ENCODE measurements around the gene MAP4K5. TPM values are rescaled to one million over a fixed set of nuclear protein-coding genes. Genes with fewer than 3 reads are reported as not detected.

The MAP4K5 gene
- total and polyA plus RNA-seq, 2 of the 4 experiments (the other 2 are of a cell fraction): 33.1 to 46.1 TPM

GRCh38 chr14:50469982-50470381 is 62.4 kb downstream of the MAP4K5 start:
- H3K4me1 ChIP-seq (ENCODE audit: control insufficient read depth, insufficient read depth, low read length): no peaks in the 10 kb centered on the region
- no peak overlapping the region for H2AK5ac ChIP-seq (ENCODE audit: low read depth, low read length)
- ATAC-seq (ENCODE audit: low read depth) (no peak), DNase-seq (no peak)
- H3K79me1 ChIP-seq (ENCODE audit: low read depth in 1 of 2, low read length in 2 of 2): peaks cover 12 to 27% of the 10 kb centered on the region in 2 experiments
- H3K4me3 ChIP-seq (ENCODE audit: insufficient read depth, low read depth, low read length): no peak overlapping the region
- no CpG with 5 or more reads among the region's 1 CpG for WGBS, 2 experiments (ENCODE audit: extremely low coverage in 2 of 2, insufficient read length in 1 of 2)
- no peaks in the 10 kb centered on the region for H3K9me1 ChIP-seq (ENCODE audit: insufficient read depth, low read length)
- no peak overlapping the region for H2BK15ac ChIP-seq (ENCODE audit: low read depth, low read length)
- H2AFZ ChIP-seq (replicated peaks; ENCODE audit: low read length, poor library complexity): no peak overlapping the region
- H3K14ac ChIP-seq (replicated peaks; ENCODE audit: low read depth, low read length): no peak overlapping the region
- dilution Hi-C loops (cut with HindIII; ENCODE audit: low sequenced_read_pairs, unreplicated experiment) (no loop called here), in situ Hi-C loops (cut with MboI; ENCODE audit: low sequenced_read_pairs) (no loop called here), intact Hi-C loops (cut with micrococcal nuclease) (no loop called here)
- no peak overlapping the region for H3K4ac ChIP-seq (ENCODE audit: low read depth, low read length)
- no peak overlapping the region for H4K91ac ChIP-seq (ENCODE audit: insufficient read depth, low read depth, low read length)
- CTCF ChIA-PET: no interaction called here
- H2BK20ac ChIP-seq (ENCODE audit: low read depth, low read length): no peak overlapping the region
- H4K5ac ChIP-seq (ENCODE audit: low read depth, low read length): no peak overlapping the region
- H4K8ac ChIP-seq (ENCODE audit: low read depth in 2 of 2, low read length in 2 of 2): no peak overlapping the region
- H3K9me3 ChIP-seq (ENCODE audit: control insufficient read depth, insufficient read depth, low read length): peaks cover 27% of the 10 kb centered on the region
- H3K27ac ChIP-seq (ENCODE audit: insufficient read depth, low read length): no peak overlapping the region
- no peak overlapping the region for H2BK120ac ChIP-seq (ENCODE audit: low read depth, low read length)
- H3K36me3 ChIP-seq (ENCODE audit: control insufficient read depth, insufficient read depth, low read length): peaks cover 60% of the 10 kb centered on the region
- no peak overlapping the region for H3K9ac ChIP-seq (ENCODE audit: low read depth, low read length)
- H3K27me3 ChIP-seq (ENCODE audit: control insufficient read depth, insufficient read depth, low read length): no peaks in the 10 kb centered on the region
- no peak overlapping the region for H3K4me2 ChIP-seq (ENCODE audit: low read depth, low read length)
- no peak overlapping the region for H3K18ac ChIP-seq (ENCODE audit: low read depth, low read length)
- no peak overlapping the region for H3K23ac ChIP-seq (ENCODE audit: low read depth, low read length)
- H2BK5ac ChIP-seq (ENCODE audit: low read depth, low read length, poor library complexity, severe bottlenecking): no peak overlapping the region
- H3K56ac ChIP-seq (ENCODE audit: extremely low read depth, insufficient read depth, low read length): no peak overlapping the region
- POLR2A ChIA-PET (ENCODE audit: unreplicated experiment): no interaction called here
- no TSS peak for BruUV-seq (replicated peaks)
- H2AK9ac ChIP-seq (replicated peaks; ENCODE audit: low read depth, low read length, poor library complexity): no peak overlapping the region
- TF ChIP-seq MAZ (IDR thresholded peaks at IDR 0.05; ENCODE audit: borderline replicate concordance, low read depth, low read length) (no peak), NFE2L2 (IDR thresholded peaks at IDR 0.05; ENCODE audit: low read depth, low read length) (no peak), RFX5 (IDR thresholded peaks at IDR 0.05; ENCODE audit: low read depth, low read length) (no peak), RAD21 (IDR thresholded peaks at IDR 0.05; ENCODE audit: low read length) (no peak), BHLHE40 (IDR thresholded peaks at IDR 0.05; ENCODE audit: low read depth, low read length) (no peak), MXI1 (IDR thresholded peaks at IDR 0.05; ENCODE audit: borderline replicate concordance, low read depth, low read length) (no peak), RCOR1 (IDR thresholded peaks at IDR 0.05; ENCODE audit: insufficient replicate concordance, low read length) (no peak), POLR2A (IDR thresholded peaks at IDR 0.05; ENCODE audit: low read depth, low read length) (no peak), SMC3 (IDR thresholded peaks at IDR 0.05; ENCODE audit: low read depth, low read length) (no peak), USF2 (IDR thresholded peaks at IDR 0.05; ENCODE audit: low read depth, low read length) (no peak), FOS (IDR thresholded peaks at IDR 0.05; ENCODE audit: low read depth, low read length) (no peak), CTCF (conservative IDR thresholded peaks at IDR 0.05; ENCODE audit: low read depth, low read length) (no peak), CHD1 (IDR thresholded peaks at IDR 0.05; ENCODE audit: low read depth, low read length) (no peak), MAFK (IDR thresholded peaks at IDR 0.05; ENCODE audit: low read depth, low read length) (no peak), CEBPB (IDR thresholded peaks at IDR 0.05; ENCODE audit: low read depth, low read length) (no peak)
- TF ChIP-seq, protein P1, sequence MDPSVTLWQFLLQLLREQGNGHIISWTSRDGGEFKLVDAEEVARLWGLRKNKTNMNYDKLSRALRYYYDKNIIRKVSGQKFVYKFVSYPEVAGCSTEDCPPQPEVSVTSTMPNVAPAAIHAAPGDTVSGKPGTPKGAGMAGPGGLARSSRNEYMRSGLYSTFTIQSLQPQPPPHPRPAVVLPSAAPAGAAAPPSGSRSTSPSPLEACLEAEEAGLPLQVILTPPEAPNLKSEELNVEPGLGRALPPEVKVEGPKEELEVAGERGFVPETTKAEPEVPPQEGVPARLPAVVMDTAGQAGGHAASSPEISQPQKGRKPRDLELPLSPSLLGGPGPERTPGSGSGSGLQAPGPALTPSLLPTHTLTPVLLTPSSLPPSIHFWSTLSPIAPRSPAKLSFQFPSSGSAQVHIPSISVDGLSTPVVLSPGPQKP (IDR thresholded peaks at IDR 0.05; ENCODE audit: borderline replicate concordance, low read depth, low read length): no peak
- peaks cover 3% of the 10 kb centered on the region; the same call in 1 of the 2 replicates for H4K20me1 ChIP-seq (ENCODE audit: insufficient read depth, low read length)

Measured in IMR-90 (cell line).